ENCODE results near the gene ZKSCAN2. TPM values are rescaled to one million over a fixed set of nuclear protein-coding genes. Genes with fewer than 3 reads are reported as not detected.
A peak's percentile ranks its signal among the peaks of the same experiment; 100 is the strongest.

The ZKSCAN2 gene
- polyA plus RNA-seq, 1 donor from 2014 or later: 14.0 TPM

- H4K20me1 ChIP-seq (ENCODE audit: insufficient read depth): no peaks in the 10 kb centered on the region
- no peaks in the 10 kb centered on the region for H3K36me3 ChIP-seq (ENCODE audit: insufficient read depth, low read length)
These were observed 563 bp upstream of the ZKSCAN2 start for GRCh38 chr16:25257956-25258860.

More at GRCh38 chr16:25257956-25258860, 563 bp upstream of the ZKSCAN2 start:
- Histone ChIP-seq H3K4me2 (ENCODE audit: low read length) (peak overlapping the region; percentile 92), H3F3A (ENCODE audit: insufficient read depth, low read length, poor library complexity, severe bottlenecking) (no peaks in the 10 kb centered on the region), H2AFZ (ENCODE audit: low read depth, low read length) (peak overlapping the region; percentile 80), H3K79me2 (replicated peaks; ENCODE audit: insufficient read depth, low read length) (peaks cover 55% of the 10 kb centered on the region), H3K9ac (ENCODE audit: low read length) (peak overlapping the region; percentile 94), H3K4me3 (ENCODE audit: low read length) (peak overlapping the region; percentile 86), H3K27me3 (ENCODE audit: insufficient read depth, low read depth, low read length) (no peaks in the 10 kb centered on the region), H3K9me3 (ENCODE audit: low read length) (no peaks in the 10 kb centered on the region), H3K27ac (ENCODE audit: low read length) (peak overlapping the region; percentile 95), H3K9me2 (ENCODE audit: insufficient read depth, low read length) (no peaks in the 10 kb centered on the region)
- TF ChIP-seq POLR2AphosphoS5 (IDR thresholded peaks at IDR 0.05) (peak; percentile 72), EP300 (conservative IDR thresholded peaks at IDR 0.05; ENCODE audit: poor library complexity, severe bottlenecking) (peak; percentile 61), RAD21 (conservative IDR thresholded peaks at IDR 0.05) (peak; percentile 21), MXI1 (conservative IDR thresholded peaks at IDR 0.05; ENCODE audit: poor library complexity, severe bottlenecking) (peak; percentile 33), EZH2 (IDR thresholded peaks at IDR 0.05; ENCODE audit: borderline replicate concordance, insufficient read depth, low read length, poor library complexity, severe bottlenecking) (no peak), TAF1 (IDR thresholded peaks at IDR 0.05; ENCODE audit: low read depth) (peak; percentile 84), CTCF (IDR thresholded peaks at IDR 0.05; ENCODE audit: poor library complexity, severe bottlenecking) (peak; percentile 28), SMC3 (conservative IDR thresholded peaks at IDR 0.05; ENCODE audit: poor library complexity) (peak; percentile 43), REST (IDR thresholded peaks at IDR 0.05; ENCODE audit: borderline replicate concordance) (peak; percentile 87)
